GM12873 (cell line): ENCODE data around the gene MRPL32.

Experiments
- CTCF ChIP-seq: IDR thresholded peaks from 2 replicates; pipeline ENCODE4 v1.5.1; 2012; ENCODE audit warnings: low read depth, mild to moderate bottlenecking, moderate library complexity, low read length, control low read depth; ENCODE audit not compliant: insufficient read depth; ENCODE audit errors: missing control alignments

MRPL32 gene

GRCh38 chr7:42972699-42973500 lies 40.7 kb downstream of the MRPL32 start:
- TF ChIP-seq CTCF, result no peak

DNA sequence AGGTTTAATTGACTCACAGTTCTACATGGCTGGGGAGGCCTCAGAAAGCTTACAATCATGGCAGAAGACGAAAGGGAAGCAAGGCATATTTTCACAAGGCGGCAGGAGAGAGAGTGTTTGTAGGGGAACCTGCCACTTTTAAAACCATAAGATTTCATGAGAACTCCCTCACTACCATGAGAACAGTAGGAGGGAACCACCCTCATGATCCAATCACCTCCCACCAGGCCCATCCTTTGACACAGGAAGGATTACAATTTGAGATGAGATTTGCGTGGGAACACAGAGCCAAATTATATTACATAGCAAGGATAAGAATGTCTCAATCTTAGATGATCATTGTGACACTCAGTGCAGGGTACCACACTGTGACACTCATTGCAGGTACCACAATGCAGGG lies 44.2 kb downstream of the MRPL32 start:
- TF ChIP-seq CTCF, result no peak

- TF ChIP-seq CTCF, result no peak
These were observed 46.3 kb downstream of the MRPL32 start for GRCh38 chr7:42978496-42978895.

GRCh38 chr7:42980084-42980483 lies 47.9 kb downstream of the MRPL32 start:
- no peak for TF ChIP-seq CTCF

GRCh38 chr7:42980514-42980913 lies 48.3 kb downstream of the MRPL32 start:
- TF ChIP-seq CTCF, result no peak

DNA sequence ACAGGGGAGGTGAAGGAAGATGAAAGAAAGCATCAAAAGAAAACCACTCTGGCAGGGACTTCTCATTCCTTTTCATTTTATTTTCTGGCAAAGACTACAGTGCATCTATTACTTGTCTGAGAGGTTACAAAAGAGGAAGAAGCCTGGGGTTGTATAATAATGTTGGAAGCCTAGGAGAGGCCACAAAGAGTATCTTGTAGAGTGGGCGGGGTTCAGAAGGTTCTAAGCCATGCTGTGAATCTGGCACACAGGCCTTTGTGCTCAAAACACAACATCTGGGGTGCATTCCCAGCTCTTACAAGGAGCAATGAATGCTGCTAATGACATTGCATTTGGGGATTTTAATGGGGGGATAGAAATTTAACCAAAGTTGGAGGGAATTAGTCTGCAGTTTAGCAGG lies 49.4 kb downstream of the MRPL32 start:
- no peak for TF ChIP-seq CTCF

DNA sequence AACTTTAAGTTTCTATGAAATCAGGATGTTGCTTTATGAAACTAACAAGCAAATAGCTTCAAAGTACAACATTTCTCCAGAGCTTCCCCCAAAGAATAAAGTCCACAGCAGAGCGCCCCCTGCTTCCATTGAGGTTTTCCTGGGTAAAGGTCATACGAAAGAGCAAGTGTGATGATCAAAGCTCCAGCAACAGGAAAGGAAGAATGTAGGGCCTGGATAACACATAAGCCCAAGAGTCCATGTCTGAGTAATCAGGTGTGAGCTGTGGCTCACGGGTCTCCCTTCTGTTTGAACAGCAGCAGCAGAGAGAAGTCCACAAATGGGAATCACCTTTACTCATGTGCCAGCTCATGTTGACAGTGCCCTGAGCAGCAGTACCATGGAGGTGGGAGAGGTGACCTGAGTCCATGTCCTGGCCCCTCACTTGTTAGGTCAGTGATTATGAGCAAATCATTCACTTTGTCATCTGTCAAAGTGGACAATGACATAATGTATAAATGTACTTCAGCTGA lies 50.5 kb downstream of the MRPL32 start:
- TF ChIP-seq CTCF, result no peak
